Hepatocyte (in vitro differentiated cells): Measurements from ENCODE around the gene FAM8A1. TPM values are rescaled to one million over a fixed set of nuclear protein-coding genes. Genes with fewer than 3 reads are reported as not detected.

Source experiments
- DNase-seq: peaks from one replicate; pipeline ENCODE4 v3.0.0-alpha.2; 2016; ENCODE audit warnings: low spot score
- H2AFZ ChIP-seq: fragments of 200-600 bp; sonication (generic); 2 replicates; pipeline ENCODE4 v1.6.0; 2016; ENCODE audit warnings: antibody characterized with exemption, mild to moderate bottlenecking
- H3K27ac ChIP-seq: fragments of 200-600 bp; sonication (generic); 2 replicates; pipeline ENCODE4 v1.5.1; 2016; ENCODE audit warnings: mild to moderate bottlenecking
- H3K27me3 ChIP-seq: fragments of 200-600 bp; sonication (generic); 2 replicates; pipeline ENCODE4 v1.6.1; 2016
- H3K36me3 ChIP-seq: fragments of 200-600 bp; sonication (generic); replicated peaks from 2 replicates; pipeline ENCODE4 v1.5.1; 2016; ENCODE audit warnings: low read depth; ENCODE audit not compliant: insufficient read depth
- H3K4me1 ChIP-seq: fragments of 200-600 bp; sonication (generic); 2 replicates; pipeline ENCODE4 v1.5.1; 2016; ENCODE audit warnings: mild to moderate bottlenecking, moderate library complexity; ENCODE audit not compliant: insufficient read depth
- H3K4me2 ChIP-seq: fragments of 200-600 bp; sonication (generic); 2 replicates; pipeline ENCODE4 v1.6.0; 2016
- H3K4me3 ChIP-seq: fragments of 200-600 bp; sonication (generic); 2 replicates; pipeline ENCODE4 v1.5.1; 2016; ENCODE audit warnings: mild to moderate bottlenecking
- H3K79me2 ChIP-seq: fragments of 200-600 bp; sonication (generic); 2 replicates; pipeline ENCODE4 v1.6.0; 2017; ENCODE audit warnings: mild to moderate bottlenecking
- H3K9me2 ChIP-seq: fragments of 200-600 bp; sonication (generic); replicated peaks from 2 replicates; pipeline ENCODE4 v1.6.0; 2017; ENCODE audit warnings: mild to moderate bottlenecking; ENCODE audit not compliant: insufficient read depth
- H3K9me3 ChIP-seq: fragments of 200-600 bp; sonication (generic); 2 replicates; pipeline ENCODE4 v1.5.1; 2016; ENCODE audit warnings: low read depth, mild to moderate bottlenecking
- H4K20me1 ChIP-seq: fragments of 200-600 bp; sonication (generic); 2 replicates; pipeline ENCODE4 v1.6.0; 2016; ENCODE audit warnings: mild to moderate bottlenecking; ENCODE audit not compliant: insufficient read depth, poor library complexity, severe bottlenecking
- EZH2 ChIP-seq: fragments of 200-600 bp; sonication (generic); IDR thresholded peaks from 2 replicates; pipeline ENCODE4 v1.6.1; 2016; ENCODE audit warnings: antibody characterized with exemption, mild to moderate bottlenecking, borderline replicate concordance
- EZH2phosphoT487 ChIP-seq: fragments of 200-600 bp; sonication (generic); IDR thresholded peaks from one replicate; pipeline ENCODE4 v1.6.1; 2018; ENCODE audit warnings: antibody characterized with exemption, mild to moderate bottlenecking, low read depth, moderate library complexity; ENCODE audit not compliant: unreplicated experiment, severe bottlenecking
- WGBS: methylation state at CpG from one replicate; pipeline ENCODE4 v1.1.6; 2016; ENCODE audit warnings: low lambda C conversion rate; ENCODE audit errors: missing lambda C conversion rate; 5-methylcytosine and 5-hydroxymethylcytosine counted together
- polyA plus RNA-seq: library from polyadenylated mRNA; unstranded; fragments of >200 nt; fragmentation: Nextera tagmentation; extraction: Ambion mirVana; gene quantifications from 2 replicates; pipeline ENCODE4 v1.2.1, GENCODE V29; 2016
- total RNA-seq: library from RNA; depleted of rRNA; stranded (reverse); fragments of >200 nt; gene quantifications from 2 replicates; pipeline ENCODE4 v1.2.3, GENCODE V29; 2014
- TF ChIP-seq, protein P1 (sequence below): fragments of 200-600 bp; sonication (generic); IDR thresholded peaks from 2 replicates; pipeline ENCODE4 v1.5.1; 2016; ENCODE audit warnings: antibody characterized with exemption, mild to moderate bottlenecking; ENCODE audit not compliant: poor library complexity

FAM8A1 gene
- total and polyA plus RNA-seq, 2 experiments from 2014 or later, result 23.5 to 43.8 TPM

GRCh38 chr6:17589406-17590096, 10.6 kb upstream of the FAM8A1 start:
- WGBS, result 63% methylated on average over 5 of the region's 5 CpGs
- H3K36me3 ChIP-seq, result no peaks in the 10 kb centered on the region
- TF ChIP-seq EZH2phosphoT487 (no peak), EZH2 (no peak)
- TF ChIP-seq, protein P1, sequence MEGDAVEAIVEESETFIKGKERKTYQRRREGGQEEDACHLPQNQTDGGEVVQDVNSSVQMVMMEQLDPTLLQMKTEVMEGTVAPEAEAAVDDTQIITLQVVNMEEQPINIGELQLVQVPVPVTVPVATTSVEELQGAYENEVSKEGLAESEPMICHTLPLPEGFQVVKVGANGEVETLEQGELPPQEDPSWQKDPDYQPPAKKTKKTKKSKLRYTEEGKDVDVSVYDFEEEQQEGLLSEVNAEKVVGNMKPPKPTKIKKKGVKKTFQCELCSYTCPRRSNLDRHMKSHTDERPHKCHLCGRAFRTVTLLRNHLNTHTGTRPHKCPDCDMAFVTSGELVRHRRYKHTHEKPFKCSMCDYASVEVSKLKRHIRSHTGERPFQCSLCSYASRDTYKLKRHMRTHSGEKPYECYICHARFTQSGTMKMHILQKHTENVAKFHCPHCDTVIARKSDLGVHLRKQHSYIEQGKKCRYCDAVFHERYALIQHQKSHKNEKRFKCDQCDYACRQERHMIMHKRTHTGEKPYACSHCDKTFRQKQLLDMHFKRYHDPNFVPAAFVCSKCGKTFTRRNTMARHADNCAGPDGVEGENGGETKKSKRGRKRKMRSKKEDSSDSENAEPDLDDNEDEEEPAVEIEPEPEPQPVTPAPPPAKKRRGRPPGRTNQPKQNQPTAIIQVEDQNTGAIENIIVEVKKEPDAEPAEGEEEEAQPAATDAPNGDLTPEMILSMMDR, result peak; percentile 11
- no peaks in the 10 kb centered on the region for H3K9me2 ChIP-seq
- H3K27me3 ChIP-seq, result no peaks in the 10 kb centered on the region
- no peaks in the 10 kb centered on the region for H4K20me1 ChIP-seq
- no peak overlapping the region for H3K4me2 ChIP-seq
- H3K4me3 ChIP-seq, result no peak overlapping the region
- H3K4me1 ChIP-seq, result no peaks in the 10 kb centered on the region
- H3K27ac ChIP-seq, result peak overlapping the region; percentile 56
- no peak overlapping the region for H2AFZ ChIP-seq
- H3K9me3 ChIP-seq, result no peaks in the 10 kb centered on the region
- H3K79me2 ChIP-seq, result no peaks in the 10 kb centered on the region
- DNase-seq, result peak; percentile 64

DNA sequence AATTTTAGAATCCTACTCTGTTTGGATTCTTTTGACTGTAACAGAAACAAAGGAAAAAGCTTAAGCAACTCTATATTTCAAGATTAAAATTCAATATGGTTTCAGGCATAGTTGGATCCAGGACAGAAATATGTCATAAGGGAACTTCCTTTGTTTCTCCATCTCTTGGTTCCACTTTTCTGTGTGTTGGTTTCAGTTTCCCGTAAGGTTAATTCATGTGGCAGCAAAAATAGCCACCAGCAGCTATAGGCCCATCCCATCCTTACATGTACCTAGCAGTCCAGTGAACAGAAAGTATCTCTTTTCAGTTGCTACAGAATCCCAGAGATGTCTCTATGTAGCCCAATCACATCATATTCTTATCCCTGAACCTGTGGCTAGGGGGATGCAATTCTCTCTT, 8.8 kb upstream of the FAM8A1 start:
- TF ChIP-seq EZH2 (no peak), EZH2phosphoT487 (no peak)
- TF ChIP-seq, protein P1, result no peak
- Histone ChIP-seq H3K4me2 (no peak overlapping the region), H3K9me3 (no peaks in the 10 kb centered on the region), H3K4me3 (no peak overlapping the region), H3K36me3 (no peaks in the 10 kb centered on the region), H4K20me1 (no peaks in the 10 kb centered on the region), H3K4me1 (no peaks in the 10 kb centered on the region), H3K27ac (no peak overlapping the region), H3K27me3 (no peaks in the 10 kb centered on the region), H3K9me2 (no peaks in the 10 kb centered on the region), H2AFZ (no peak overlapping the region), H3K79me2 (no peaks in the 10 kb centered on the region)
- DNase-seq, result no peak
- 100% methylated on average over 1 of the region's 1 CpG for WGBS

GRCh38 chr6:17593246-17593645, 6.9 kb upstream of the FAM8A1 start:
- Histone ChIP-seq H3K27me3 (no peaks in the 10 kb centered on the region), H4K20me1 (no peaks in the 10 kb centered on the region), H3K4me3 (no peak overlapping the region), H3K79me2 (no peaks in the 10 kb centered on the region), H3K27ac (no peak overlapping the region), H3K4me1 (no peaks in the 10 kb centered on the region), H3K4me2 (no peak overlapping the region), H3K36me3 (no peaks in the 10 kb centered on the region), H3K9me2 (no peaks in the 10 kb centered on the region), H2AFZ (no peak overlapping the region), H3K9me3 (no peaks in the 10 kb centered on the region)
- no peak for TF ChIP-seq EZH2
- TF ChIP-seq, protein P1, result no peak
- no peak for TF ChIP-seq EZH2phosphoT487
- DNase-seq, result no peak

DNA sequence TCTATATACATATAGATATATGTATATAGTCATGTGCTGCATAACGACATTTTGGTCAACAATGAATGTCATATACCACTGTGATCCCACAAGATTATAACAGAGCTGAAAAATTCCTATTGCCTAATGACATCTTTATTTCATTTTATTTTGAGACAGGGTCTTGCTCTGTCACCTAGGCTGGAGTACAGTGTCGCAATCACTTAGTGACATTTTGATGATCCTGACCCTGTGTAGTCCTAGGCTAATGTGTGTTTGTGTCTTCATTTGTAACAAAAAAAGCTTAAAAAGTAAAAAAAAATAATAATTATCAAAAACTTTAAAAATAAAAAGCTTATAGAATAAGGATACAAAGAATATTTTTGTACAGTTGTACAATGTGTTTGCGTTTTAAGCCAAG, 4.0 kb upstream of the FAM8A1 start:
- 93% methylated on average over 3 of the region's 3 CpGs for WGBS
- H3K27ac ChIP-seq, result no peak overlapping the region
- H3K4me1 ChIP-seq, result no peaks in the 10 kb centered on the region
- H3K9me3 ChIP-seq, result no peaks in the 10 kb centered on the region
- DNase-seq, result no peak
- no peak overlapping the region for H3K4me2 ChIP-seq
- TF ChIP-seq EZH2 (no peak), EZH2phosphoT487 (no peak)
- TF ChIP-seq, protein P1, result no peak
- peaks cover 7% of the 10 kb centered on the region for H3K79me2 ChIP-seq
- no peaks in the 10 kb centered on the region for H3K36me3 ChIP-seq
- peaks cover under 1% of the 10 kb centered on the region for H4K20me1 ChIP-seq
- H3K9me2 ChIP-seq, result no peaks in the 10 kb centered on the region
- H3K27me3 ChIP-seq, result no peaks in the 10 kb centered on the region
- no peak overlapping the region for H3K4me3 ChIP-seq
- H2AFZ ChIP-seq, result no peak overlapping the region
